Measurements from ENCODE around the gene PGLYRP2. TPM values are rescaled to one million over a fixed set of nuclear protein-coding genes. Genes with fewer than 3 reads are reported as not detected.

PGLYRP2 gene
- total RNA-seq, 6 experiments from 2014 or later: not detected

DNA sequence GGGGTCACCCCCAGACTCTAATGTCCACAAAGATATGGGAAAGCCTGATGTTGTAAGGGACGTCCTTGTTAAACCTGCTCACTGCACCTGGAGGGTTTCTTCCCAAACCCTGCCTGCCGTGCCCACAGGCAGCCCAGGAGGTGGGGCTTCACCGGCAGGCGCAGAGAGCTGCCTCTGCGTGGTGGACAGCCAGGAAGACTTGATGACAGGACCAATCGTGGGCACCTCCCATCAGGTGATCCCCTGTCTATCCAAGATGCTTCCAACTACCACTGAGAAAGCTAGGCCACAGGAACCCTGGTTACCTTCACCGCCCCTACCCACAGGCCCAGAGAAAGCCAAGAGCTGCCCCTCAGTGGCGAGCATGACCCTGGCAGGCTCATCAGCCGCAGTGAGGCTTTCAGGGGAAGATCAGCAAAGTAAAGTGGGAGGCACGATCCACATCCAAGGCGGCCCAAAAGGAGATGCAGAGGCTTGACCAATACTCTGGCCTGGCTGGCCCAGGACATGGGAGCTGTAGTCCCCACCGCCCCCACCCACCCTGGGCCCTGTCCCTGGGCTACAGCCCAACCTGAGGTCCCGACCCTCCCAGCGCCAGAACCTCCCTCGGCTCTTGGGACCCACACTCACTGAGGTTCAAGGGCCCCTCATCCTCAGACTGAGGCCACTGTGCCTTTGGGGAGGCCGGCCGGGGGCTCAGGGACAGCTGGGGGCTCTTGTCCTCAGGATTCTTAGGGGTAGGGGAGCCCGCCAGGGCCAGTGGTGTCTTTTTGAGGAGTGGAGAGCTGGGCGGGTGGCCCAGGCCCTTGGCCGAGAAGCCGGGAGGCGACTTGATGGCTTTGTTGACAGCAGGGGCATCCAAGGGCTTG is 50.1 kb downstream of the PGLYRP2 start:
- DNase-seq: no peak
- Mint-ChIP-seq H3K36me3 (ENCODE audit: low read depth) (peaks cover 29% of the 10 kb centered on the region), H3K4me3 (no peak overlapping the region), H3K9me3 (no peaks in the 10 kb centered on the region), H3K27ac (no peak overlapping the region), H3K27me3 (ENCODE audit: insufficient read depth) (peaks cover 5% of the 10 kb centered on the region), H3K4me1 (ENCODE audit: low read depth) (peaks cover 23% of the 10 kb centered on the region)
- TF ChIP-seq, protein P1, sequence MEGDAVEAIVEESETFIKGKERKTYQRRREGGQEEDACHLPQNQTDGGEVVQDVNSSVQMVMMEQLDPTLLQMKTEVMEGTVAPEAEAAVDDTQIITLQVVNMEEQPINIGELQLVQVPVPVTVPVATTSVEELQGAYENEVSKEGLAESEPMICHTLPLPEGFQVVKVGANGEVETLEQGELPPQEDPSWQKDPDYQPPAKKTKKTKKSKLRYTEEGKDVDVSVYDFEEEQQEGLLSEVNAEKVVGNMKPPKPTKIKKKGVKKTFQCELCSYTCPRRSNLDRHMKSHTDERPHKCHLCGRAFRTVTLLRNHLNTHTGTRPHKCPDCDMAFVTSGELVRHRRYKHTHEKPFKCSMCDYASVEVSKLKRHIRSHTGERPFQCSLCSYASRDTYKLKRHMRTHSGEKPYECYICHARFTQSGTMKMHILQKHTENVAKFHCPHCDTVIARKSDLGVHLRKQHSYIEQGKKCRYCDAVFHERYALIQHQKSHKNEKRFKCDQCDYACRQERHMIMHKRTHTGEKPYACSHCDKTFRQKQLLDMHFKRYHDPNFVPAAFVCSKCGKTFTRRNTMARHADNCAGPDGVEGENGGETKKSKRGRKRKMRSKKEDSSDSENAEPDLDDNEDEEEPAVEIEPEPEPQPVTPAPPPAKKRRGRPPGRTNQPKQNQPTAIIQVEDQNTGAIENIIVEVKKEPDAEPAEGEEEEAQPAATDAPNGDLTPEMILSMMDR (IDR thresholded peaks at IDR 0.05): no peak

DNA sequence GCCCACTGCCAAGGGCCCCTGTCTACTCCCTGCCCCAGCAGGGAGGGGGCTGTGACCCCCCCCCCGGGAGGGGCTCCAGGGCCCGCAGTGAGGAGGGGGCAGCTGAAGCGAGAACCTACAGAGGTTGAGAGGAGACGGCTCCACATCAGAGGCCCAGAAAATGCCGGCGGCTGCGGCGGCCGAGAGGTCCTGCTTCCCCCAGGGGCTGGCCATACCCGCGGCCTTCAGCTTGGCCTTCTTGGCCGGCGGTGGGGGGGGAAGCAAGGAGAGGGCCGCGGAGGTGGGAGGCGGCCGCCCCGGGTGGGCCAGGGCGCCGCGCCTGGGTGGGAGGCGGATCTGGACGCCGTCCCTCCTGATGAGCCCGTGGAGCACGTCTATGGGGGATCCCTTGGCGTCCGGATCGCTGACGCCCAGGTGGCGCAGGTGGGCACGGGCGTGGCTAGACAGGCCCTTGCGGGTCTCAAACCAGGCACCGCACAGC is 51.3 kb downstream of the PGLYRP2 start:
- Mint-ChIP-seq H3K36me3 (ENCODE audit: low read depth) (peaks cover 37% of the 10 kb centered on the region), H3K27me3 (ENCODE audit: insufficient read depth) (peaks cover 5% of the 10 kb centered on the region), H3K4me1 (ENCODE audit: low read depth) (peaks cover 17% of the 10 kb centered on the region), H3K9me3 (no peaks in the 10 kb centered on the region; the same call in 1 of the 2 replicates), H3K27ac (no peak overlapping the region), H3K4me3 (no peak overlapping the region)
- DNase-seq: no peak
- TF ChIP-seq, protein P1 (IDR thresholded peaks at IDR 0.05): no peak

DNA sequence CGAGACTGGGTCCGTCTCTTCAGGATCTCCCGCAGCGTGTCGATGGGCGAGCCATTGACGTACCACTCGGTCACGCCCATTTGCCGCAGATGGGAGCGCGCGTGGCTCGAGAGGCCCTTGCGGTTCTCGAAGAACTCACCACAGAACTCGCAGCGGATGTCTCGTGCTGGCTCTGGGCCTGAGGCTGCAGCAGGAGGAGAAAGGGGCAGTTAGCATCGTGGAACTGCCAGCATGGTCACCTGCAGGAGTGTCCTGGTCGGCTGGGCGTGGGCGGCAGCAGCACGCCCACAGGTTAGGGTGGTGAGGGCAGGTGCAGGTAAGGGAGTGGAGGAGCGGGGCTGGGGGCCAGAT is 52.0 kb downstream of the PGLYRP2 start:
- H3K36me3 Mint-ChIP-seq (ENCODE audit: low read depth): peaks cover 43% of the 10 kb centered on the region
- H3K27me3 Mint-ChIP-seq (ENCODE audit: insufficient read depth): peaks cover 5% of the 10 kb centered on the region
- H3K4me1 Mint-ChIP-seq (ENCODE audit: low read depth): peaks cover 15% of the 10 kb centered on the region
- H3K27ac Mint-ChIP-seq: no peak overlapping the region
- H3K9me3 Mint-ChIP-seq: no peaks in the 10 kb centered on the region; the same call in 1 of the 2 replicates
- H3K4me3 Mint-ChIP-seq: no peak overlapping the region
- no peak for DNase-seq
- TF ChIP-seq, protein P1 (IDR thresholded peaks at IDR 0.05): no peak

DNA sequence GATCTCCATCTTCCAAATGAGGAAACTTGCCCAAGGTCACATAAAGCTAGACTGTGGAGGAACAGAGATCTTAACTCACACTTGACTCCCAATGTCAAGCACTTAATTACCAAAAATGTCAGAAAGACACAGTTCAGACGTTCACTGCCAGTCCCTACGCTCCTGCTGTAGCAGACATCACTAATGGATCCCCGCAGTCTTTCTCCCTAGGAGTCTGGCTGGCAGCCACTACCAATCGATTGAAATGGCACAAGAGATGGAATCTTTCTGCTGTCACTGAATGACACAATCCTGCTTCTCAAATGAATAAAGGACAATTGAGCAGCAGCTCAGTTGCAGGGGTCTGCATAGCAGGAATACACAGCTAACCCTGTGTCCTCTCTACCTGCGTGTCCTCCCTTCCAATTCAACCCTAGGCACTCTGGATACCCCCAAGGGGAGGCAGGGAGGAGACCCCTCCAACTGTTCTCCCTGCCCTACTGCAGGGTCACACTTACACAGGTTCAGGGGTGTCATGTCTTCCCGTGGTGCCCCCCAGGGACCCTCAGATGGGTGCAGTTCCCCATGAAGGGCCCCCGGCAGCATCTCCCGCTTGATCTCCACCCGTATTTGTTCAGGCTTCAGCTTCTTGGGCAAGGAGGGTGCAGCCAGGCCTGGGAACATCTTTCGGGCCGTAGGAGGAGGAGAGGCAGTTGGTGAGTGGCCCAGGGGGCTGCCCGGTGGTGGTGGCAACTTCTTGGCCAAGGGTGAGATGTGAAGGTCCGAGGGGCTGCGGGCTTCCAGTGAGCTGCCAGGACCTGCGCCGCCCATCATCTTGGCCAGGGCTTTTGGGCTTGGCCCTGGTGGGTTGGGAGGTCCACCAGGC is 52.6 kb downstream of the PGLYRP2 start:
- H3K27ac Mint-ChIP-seq: no peak overlapping the region
- no peak for DNase-seq
- no peak overlapping the region for H3K4me3 Mint-ChIP-seq
- H3K9me3 Mint-ChIP-seq: no peaks in the 10 kb centered on the region; the same call in 1 of the 2 replicates
- peaks cover 3% of the 10 kb centered on the region for H3K27me3 Mint-ChIP-seq (ENCODE audit: insufficient read depth)
- TF ChIP-seq, protein P1 (IDR thresholded peaks at IDR 0.05): no peak
- H3K36me3 Mint-ChIP-seq (ENCODE audit: low read depth): peaks cover 40% of the 10 kb centered on the region
- peaks cover 15% of the 10 kb centered on the region for H3K4me1 Mint-ChIP-seq (ENCODE audit: low read depth)

DNA sequence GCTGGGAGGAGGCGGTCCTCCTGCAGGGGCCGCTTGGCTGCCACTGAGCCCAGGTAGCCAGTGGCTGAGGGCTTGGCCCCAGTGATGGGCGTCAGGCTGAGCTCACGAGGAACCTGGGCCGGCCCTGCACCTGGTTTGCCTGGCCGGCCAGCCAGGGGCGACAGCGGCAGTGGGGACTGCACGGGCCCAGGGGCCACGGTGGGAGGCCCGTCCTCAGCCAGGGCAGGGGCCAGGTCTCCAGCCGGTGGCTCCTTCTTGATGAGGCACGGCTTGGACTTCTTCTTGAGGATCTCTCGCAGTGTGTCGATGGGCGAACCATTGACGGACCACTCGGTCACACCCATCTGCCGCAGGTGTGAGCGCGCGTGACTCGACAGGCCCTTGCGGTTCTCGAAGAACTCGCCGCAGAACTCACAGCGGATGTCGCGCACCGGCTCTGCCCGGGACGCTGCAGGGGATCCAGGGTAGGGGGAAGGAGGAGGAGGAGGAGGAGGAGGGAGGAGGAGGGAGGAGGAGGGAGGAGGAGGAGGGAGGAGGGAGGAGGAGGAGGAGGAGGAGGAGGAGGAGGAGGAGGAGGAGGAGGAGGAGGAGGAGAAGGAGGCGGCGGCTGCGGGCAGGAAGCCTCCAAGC is 53.9 kb downstream of the PGLYRP2 start:
- DNase-seq: no peak
- H3K27me3 Mint-ChIP-seq (ENCODE audit: insufficient read depth): no peaks in the 10 kb centered on the region; the same call in 1 of the 2 replicates
- TF ChIP-seq, protein P1 (IDR thresholded peaks at IDR 0.05): no peak
- H3K9me3 Mint-ChIP-seq: no peaks in the 10 kb centered on the region; the same call in 1 of the 2 replicates
- no peak overlapping the region for H3K27ac Mint-ChIP-seq
- peaks cover 34% of the 10 kb centered on the region for H3K36me3 Mint-ChIP-seq (ENCODE audit: low read depth)
- peaks cover 3% of the 10 kb centered on the region for H3K4me1 Mint-ChIP-seq (ENCODE audit: low read depth)
- H3K4me3 Mint-ChIP-seq: no peak overlapping the region
